Neural cell (in vitro differentiated cells): Measurements from ENCODE around the gene ZFR2. TPM values are rescaled to one million over a fixed set of nuclear protein-coding genes. Genes with fewer than 3 reads are reported as not detected.

Source experiments
- H2AFZ ChIP-seq: fragments of 200-600, 300-800 bp; sonication (generic), shearing (Covaris generic); 2 replicates; pipeline ENCODE4 v1.6.0; 2014; ENCODE audit warnings: low read depth, mild to moderate bottlenecking, antibody characterized with exemption, low read length, moderate library complexity
- H3F3A ChIP-seq: fragments of 200-600 bp; shearing (Covaris generic); 2 replicates; pipeline ENCODE4 v1.6.1; 2016; ENCODE audit warnings: mild to moderate bottlenecking, moderate library complexity, mixed read lengths, antibody characterized with exemption, low read length; ENCODE audit not compliant: insufficient read depth, poor library complexity, severe bottlenecking
- H3K27ac ChIP-seq: fragments of 200-600, 300-800 bp; sonication (generic), shearing (Covaris generic); 2 replicates; pipeline ENCODE4 v1.5.1; 2014; ENCODE audit warnings: mild to moderate bottlenecking, low read length, moderate library complexity
- H3K27me3 ChIP-seq: fragments of 300-800, 200-600 bp; sonication (generic), shearing (Covaris generic); 2 replicates; pipeline ENCODE4 v1.6.0; 2014; ENCODE audit warnings: mild to moderate bottlenecking, low read depth, low read length, moderate library complexity; ENCODE audit not compliant: insufficient read depth
- H3K36me3 ChIP-seq: fragments of 300-800, 200-600 bp; sonication (generic), shearing (Covaris generic); 2 replicates; pipeline ENCODE4 v1.5.1; 2014; ENCODE audit warnings: mild to moderate bottlenecking, antibody characterized with exemption, low read length, moderate library complexity; ENCODE audit not compliant: insufficient read depth
- H3K4me2 ChIP-seq: fragments of 300-800, 200-600 bp; sonication (generic), shearing (Covaris generic); 2 replicates; pipeline ENCODE4 v1.6.0; 2014; ENCODE audit warnings: mild to moderate bottlenecking, low read length
- H3K4me3 ChIP-seq: fragments of 300-800, 200-600 bp; sonication (generic), shearing (Covaris generic); 2 replicates; pipeline ENCODE4 v1.5.1; 2014; ENCODE audit warnings: mild to moderate bottlenecking, low read length, moderate library complexity
- H3K79me2 ChIP-seq: fragments of 200-600 bp; shearing (Covaris generic); replicated peaks from 2 replicates; pipeline ENCODE4 v1.6.0; 2014; ENCODE audit warnings: mild to moderate bottlenecking, low read length, moderate library complexity; ENCODE audit not compliant: insufficient read depth
- H3K9ac ChIP-seq: fragments of 300-800, 200-600 bp; sonication (generic), shearing (Covaris generic); 2 replicates; pipeline ENCODE4 v1.6.1; 2016; ENCODE audit warnings: mild to moderate bottlenecking, low read length, mixed read lengths
- H3K9me2 ChIP-seq: fragments of 200-600 bp; shearing (Covaris generic); 2 replicates; pipeline ENCODE4 v1.6.1; 2016; ENCODE audit warnings: mild to moderate bottlenecking, low read length, mixed read lengths; ENCODE audit not compliant: insufficient read depth
- H3K9me3 ChIP-seq: fragments of 200-600, 300-800 bp; sonication (generic), shearing (Covaris generic); 2 replicates; pipeline ENCODE4 v1.6.1; 2016; ENCODE audit warnings: mild to moderate bottlenecking, mixed run types, low read length, moderate library complexity, mixed read lengths
- H4K20me1 ChIP-seq: fragments of 200-600 bp; shearing (Covaris generic); 2 replicates; pipeline ENCODE4 v1.6.1; 2016; ENCODE audit warnings: mild to moderate bottlenecking, mixed run types; ENCODE audit not compliant: insufficient read depth
- EP300 ChIP-seq: fragments of 450-650 bp; conservative IDR thresholded peaks from 2 replicates; pipeline ENCODE4 v1.6.1; 2014; ENCODE audit warnings: antibody characterized with exemption, mild to moderate bottlenecking, moderate library complexity; ENCODE audit not compliant: poor library complexity, severe bottlenecking
- EZH2 ChIP-seq: fragments of 200-600, 300-800 bp; shearing (Covaris generic), sonication (generic); IDR thresholded peaks from 2 replicates; pipeline ENCODE4 v1.6.1; 2014; ENCODE audit warnings: antibody characterized with exemption, low read length, borderline replicate concordance, mild to moderate bottlenecking; ENCODE audit not compliant: insufficient read depth, poor library complexity, severe bottlenecking
- MXI1 ChIP-seq: fragments of 450-650 bp; conservative IDR thresholded peaks from 2 replicates; pipeline ENCODE4 v1.6.1; 2014; ENCODE audit warnings: antibody characterized with exemption, mild to moderate bottlenecking; ENCODE audit not compliant: poor library complexity, severe bottlenecking
- POLR2AphosphoS5 ChIP-seq: IDR thresholded peaks from 2 replicates; pipeline ENCODE4 v1.6.1; 2012
- RAD21 ChIP-seq: fragments of 450-650 bp; conservative IDR thresholded peaks from 2 replicates; pipeline ENCODE4 v1.6.1; 2014; ENCODE audit warnings: antibody characterized with exemption, mild to moderate bottlenecking, moderate library complexity
- SMC3 ChIP-seq: fragments of 450-650 bp; conservative IDR thresholded peaks from 2 replicates; pipeline ENCODE4 v1.6.1; 2014; ENCODE audit warnings: antibody characterized with exemption, mild to moderate bottlenecking, moderate library complexity; ENCODE audit not compliant: poor library complexity
- TAF1 ChIP-seq: IDR thresholded peaks from 2 replicates; pipeline ENCODE4 v1.6.1; 2012; ENCODE audit warnings: low read depth
- polyA plus RNA-seq: library from polyadenylated mRNA; depleted of rRNA; stranded (reverse); fragments of >200 nt; gene quantifications from 2 replicates; pipeline ENCODE4 v1.2.3, GENCODE V29; 2014
- TF ChIP-seq, protein P1 (sequence below): fragments of 450-650 bp; IDR thresholded peaks from 2 replicates; pipeline ENCODE4 v1.5.1; 2014; ENCODE audit warnings: antibody characterized with exemption, mild to moderate bottlenecking, moderate library complexity; ENCODE audit not compliant: poor library complexity, severe bottlenecking
- TF ChIP-seq, protein P2 (sequence below): IDR thresholded peaks from 2 replicates; pipeline ENCODE4 v1.6.1; 2012; ENCODE audit warnings: borderline replicate concordance

The ZFR2 gene
- polyA plus RNA-seq, 1 donor from 2014 or later = 9.0 TPM

DNA sequence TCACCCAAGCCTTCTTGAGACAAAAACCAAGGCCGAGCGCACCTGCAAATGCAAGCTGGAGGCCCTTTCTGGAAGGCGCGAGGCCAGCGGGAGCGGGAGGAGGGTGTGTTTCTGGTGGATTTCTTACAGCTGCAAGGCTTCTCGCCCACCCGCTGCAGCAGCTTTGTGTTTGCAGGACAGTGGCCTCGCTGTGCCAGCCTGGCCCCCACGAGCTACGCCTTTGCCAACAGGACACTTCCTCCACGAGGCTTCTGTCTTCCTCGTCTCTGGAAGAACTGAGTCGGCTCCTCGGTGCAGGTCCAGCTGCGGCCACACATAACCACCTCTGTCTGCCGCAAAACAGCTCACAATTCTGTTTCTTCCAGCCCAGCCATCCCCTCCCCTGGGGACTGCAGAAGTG, 21.8 kb upstream of the ZFR2 start:
- H3K27ac ChIP-seq = no peak overlapping the region
- H3K9me2 ChIP-seq = no peaks in the 10 kb centered on the region
- H3K4me2 ChIP-seq = no peak overlapping the region
- TF ChIP-seq POLR2AphosphoS5 (no peak), RAD21 (no peak), SMC3 (no peak), MXI1 (no peak), EP300 (no peak), EZH2 (no peak), TAF1 (no peak)
- TF ChIP-seq, protein P1, sequence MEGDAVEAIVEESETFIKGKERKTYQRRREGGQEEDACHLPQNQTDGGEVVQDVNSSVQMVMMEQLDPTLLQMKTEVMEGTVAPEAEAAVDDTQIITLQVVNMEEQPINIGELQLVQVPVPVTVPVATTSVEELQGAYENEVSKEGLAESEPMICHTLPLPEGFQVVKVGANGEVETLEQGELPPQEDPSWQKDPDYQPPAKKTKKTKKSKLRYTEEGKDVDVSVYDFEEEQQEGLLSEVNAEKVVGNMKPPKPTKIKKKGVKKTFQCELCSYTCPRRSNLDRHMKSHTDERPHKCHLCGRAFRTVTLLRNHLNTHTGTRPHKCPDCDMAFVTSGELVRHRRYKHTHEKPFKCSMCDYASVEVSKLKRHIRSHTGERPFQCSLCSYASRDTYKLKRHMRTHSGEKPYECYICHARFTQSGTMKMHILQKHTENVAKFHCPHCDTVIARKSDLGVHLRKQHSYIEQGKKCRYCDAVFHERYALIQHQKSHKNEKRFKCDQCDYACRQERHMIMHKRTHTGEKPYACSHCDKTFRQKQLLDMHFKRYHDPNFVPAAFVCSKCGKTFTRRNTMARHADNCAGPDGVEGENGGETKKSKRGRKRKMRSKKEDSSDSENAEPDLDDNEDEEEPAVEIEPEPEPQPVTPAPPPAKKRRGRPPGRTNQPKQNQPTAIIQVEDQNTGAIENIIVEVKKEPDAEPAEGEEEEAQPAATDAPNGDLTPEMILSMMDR = no peak
- TF ChIP-seq, protein P2, sequence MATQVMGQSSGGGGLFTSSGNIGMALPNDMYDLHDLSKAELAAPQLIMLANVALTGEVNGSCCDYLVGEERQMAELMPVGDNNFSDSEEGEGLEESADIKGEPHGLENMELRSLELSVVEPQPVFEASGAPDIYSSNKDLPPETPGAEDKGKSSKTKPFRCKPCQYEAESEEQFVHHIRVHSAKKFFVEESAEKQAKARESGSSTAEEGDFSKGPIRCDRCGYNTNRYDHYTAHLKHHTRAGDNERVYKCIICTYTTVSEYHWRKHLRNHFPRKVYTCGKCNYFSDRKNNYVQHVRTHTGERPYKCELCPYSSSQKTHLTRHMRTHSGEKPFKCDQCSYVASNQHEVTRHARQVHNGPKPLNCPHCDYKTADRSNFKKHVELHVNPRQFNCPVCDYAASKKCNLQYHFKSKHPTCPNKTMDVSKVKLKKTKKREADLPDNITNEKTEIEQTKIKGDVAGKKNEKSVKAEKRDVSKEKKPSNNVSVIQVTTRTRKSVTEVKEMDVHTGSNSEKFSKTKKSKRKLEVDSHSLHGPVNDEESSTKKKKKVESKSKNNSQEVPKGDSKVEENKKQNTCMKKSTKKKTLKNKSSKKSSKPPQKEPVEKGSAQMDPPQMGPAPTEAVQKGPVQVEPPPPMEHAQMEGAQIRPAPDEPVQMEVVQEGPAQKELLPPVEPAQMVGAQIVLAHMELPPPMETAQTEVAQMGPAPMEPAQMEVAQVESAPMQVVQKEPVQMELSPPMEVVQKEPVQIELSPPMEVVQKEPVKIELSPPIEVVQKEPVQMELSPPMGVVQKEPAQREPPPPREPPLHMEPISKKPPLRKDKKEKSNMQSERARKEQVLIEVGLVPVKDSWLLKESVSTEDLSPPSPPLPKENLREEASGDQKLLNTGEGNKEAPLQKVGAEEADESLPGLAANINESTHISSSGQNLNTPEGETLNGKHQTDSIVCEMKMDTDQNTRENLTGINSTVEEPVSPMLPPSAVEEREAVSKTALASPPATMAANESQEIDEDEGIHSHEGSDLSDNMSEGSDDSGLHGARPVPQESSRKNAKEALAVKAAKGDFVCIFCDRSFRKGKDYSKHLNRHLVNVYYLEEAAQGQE = no peak
- no peaks in the 10 kb centered on the region for H3K36me3 ChIP-seq
- no peak overlapping the region for H3K4me3 ChIP-seq
- H4K20me1 ChIP-seq = no peaks in the 10 kb centered on the region
- H3K79me2 ChIP-seq = no peaks in the 10 kb centered on the region
- no peaks in the 10 kb centered on the region for H3K9me3 ChIP-seq
- no peaks in the 10 kb centered on the region for H3F3A ChIP-seq
- H2AFZ ChIP-seq = no peak overlapping the region
- no peaks in the 10 kb centered on the region for H3K27me3 ChIP-seq
- no peak overlapping the region for H3K9ac ChIP-seq

DNA sequence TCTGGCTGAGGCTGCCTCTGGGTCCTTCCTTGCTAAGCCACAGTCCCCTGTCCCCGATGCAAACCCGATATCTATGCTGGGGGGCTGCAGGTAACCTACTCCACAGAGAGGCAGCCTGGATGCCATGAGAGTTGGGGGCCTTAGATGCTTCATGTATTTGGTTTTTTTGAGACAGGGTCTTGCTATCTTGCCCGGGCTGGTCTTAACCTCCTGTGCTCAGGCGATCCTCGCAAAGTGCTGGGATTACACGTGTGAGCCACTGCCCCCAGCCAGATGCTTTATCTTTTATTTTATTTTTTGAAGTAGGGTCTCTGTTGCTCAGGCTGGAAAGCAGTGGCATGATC, 13.2 kb upstream of the ZFR2 start:
- Histone ChIP-seq H3K4me3 (peak overlapping the region; percentile 89), H3F3A (no peaks in the 10 kb centered on the region), H3K79me2 (peaks cover 32% of the 10 kb centered on the region), H3K36me3 (peaks cover 10% of the 10 kb centered on the region), H3K4me2 (peak overlapping the region; percentile 94), H3K27me3 (no peaks in the 10 kb centered on the region), H4K20me1 (peaks cover 4% of the 10 kb centered on the region), H2AFZ (peak overlapping the region; percentile 3), H3K27ac (peak overlapping the region; percentile 99), H3K9ac (peak overlapping the region; percentile 99), H3K9me2 (no peaks in the 10 kb centered on the region), H3K9me3 (no peaks in the 10 kb centered on the region)
- TF ChIP-seq POLR2AphosphoS5 = no peak
- TF ChIP-seq TAF1 = no peak
- TF ChIP-seq SMC3 = no peak
- peak; percentile 23 for TF ChIP-seq MXI1
- TF ChIP-seq, protein P1 = no peak
- no peak for TF ChIP-seq EZH2
- TF ChIP-seq, protein P2 = no peak
